Measurements from ENCODE around the gene C16orf74.
A peak's percentile ranks its signal among the peaks of the same experiment; 100 is the strongest.

Gene C16orf74

DNA sequence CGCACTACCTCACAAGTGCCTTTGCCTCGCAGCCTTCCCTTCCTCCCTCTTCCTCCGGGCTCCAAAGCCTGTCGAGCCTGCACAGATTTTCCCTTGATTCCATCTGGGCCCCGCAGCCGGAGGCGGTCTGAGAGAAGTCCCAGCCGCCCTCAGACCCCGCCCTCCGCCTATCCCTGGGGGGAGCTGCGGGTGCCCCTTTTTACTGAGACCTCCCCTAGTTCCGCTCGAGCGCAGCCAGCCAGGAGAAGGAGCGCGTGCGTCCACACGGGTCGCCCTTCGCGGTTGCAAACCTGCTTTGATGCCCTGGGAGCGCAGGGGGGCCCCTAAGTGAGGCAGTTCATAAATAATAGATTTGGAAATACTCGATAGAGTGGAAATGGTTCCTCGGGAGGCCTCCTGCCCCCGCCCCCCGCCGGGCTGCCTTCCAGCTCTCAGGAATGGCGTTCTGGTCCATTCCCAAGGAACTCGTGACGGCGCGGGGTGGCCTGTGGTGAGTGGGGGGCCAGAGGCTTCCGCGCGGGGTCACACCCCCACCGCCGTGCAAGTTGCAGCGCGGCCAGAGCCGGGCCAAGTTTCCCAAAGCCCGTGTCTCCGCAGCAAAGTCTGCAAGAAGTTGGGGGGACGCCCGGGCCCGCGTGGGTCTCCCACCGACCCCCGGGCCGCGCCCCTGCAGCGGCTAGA is 610 bp downstream of the C16orf74 start:
- no peak for DNase-seq (ENCODE audit: low read depth in 2 of 2)

DNA sequence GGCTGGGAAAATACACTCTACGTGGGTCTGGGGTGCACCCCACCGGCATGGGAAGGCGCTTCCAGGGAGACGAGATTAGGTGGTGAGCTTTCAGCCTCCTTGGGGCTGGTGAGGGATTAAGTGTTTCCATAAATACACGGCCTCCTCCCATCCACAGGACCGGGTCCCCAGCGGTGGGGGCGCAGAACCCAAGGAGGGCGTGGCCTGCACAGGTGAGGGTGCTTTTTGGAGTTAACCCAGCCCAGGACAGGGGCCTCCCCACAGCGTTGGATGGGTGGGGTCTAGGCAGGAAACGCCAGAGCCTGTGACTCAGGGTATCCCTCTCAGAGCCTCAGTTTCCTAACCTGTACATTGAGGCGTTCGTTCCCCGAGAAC is 1.1 kb downstream of the C16orf74 start:
- DNase-seq (ENCODE audit: low read depth in 2 of 2), result no peak

DNA sequence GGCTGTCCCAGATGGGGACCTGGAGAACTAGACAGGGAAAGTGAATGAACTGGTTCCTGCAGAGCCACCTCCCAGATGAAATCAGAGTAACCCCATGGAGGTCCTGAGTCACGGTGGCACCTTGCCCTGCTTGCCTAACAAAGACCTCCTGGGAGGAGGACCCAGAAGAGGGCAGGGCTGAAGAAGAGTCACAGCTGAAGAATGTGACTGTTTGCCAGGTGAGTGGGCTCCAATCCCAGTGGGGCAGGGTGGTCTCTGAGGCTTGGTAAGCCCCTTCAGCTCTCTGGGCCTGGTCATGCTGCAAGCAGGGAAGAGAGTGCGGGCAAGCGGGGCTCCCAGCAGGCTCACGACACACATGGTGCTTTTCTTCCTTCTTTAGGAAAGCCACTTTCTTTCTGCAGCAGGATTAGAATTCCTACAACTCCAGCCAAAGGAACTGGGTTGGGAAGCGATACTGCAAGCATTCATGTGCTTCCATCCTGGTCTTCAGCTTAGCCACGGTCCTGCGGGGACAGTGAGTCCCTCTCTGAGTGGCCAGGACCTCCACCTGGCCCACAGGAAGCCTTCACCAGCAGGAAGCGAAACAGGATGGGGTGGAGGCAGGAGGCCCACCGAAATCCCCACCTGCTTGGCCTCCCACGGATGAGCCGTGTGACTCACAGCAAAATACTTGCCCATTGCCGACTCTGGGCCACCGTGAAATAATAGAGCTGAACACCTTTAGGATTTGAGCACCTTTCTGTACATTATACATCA is 4.3 kb downstream of the C16orf74 start:
- no peak for DNase-seq (ENCODE audit: low read depth in 2 of 2)

DNA sequence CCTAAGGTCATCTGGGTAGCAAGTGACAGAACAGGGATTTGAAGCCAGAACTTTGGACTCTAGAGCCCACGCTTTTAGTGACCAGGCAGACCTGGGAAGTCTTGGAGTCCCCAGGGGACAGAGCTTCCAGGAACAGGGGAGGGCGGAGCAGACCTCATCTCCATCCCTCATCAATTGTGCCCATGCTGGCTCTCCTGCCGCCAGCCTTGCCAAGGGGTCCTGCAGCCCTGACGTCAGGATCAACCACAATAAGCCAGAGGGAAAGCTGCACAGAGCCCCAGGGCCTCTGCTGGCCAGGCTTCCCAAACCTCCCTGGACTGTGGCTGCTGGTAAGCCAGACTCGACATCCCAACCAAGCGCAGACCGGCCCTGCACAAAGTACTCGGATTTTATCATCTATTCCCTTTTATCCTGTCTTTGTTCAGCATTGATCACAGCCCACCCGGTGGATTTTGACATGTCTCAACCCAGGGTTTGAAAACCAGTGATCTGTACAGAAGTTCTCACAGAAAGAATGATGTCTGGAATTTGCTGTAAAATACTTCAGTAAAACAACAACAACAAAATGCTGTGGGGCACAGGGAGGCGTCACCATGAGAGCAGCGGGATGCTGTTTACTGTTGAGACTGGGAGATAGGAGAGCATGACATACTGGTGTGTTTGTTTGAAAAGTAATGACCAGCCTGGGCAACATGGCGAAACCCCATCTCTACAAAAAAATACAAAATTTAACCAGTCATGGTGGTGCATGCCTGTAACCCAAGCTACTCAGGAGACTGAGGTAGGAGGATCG is 11.8 kb downstream of the C16orf74 start:
- no peak for DNase-seq (ENCODE audit: low read depth in 2 of 2)

DNA sequence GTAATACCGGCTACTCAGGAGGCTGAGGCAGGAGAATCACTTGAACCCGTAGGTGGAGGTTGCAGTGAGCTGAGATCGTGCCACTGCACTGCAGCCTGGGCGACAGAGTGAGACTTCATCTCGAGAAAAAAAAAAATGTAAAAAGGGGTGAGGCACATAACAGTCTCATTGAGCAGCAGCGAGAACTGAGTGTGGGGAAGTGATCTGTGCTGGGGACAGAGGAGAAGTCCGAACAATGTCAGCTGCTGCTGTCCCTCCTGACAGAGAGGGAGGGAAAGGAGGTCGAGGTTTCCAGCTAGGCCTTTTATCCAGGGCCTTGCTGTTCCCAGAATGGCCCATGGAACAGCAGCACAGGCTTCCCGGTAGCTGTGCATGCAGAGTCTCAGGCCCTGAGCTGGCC is 14.0 kb downstream of the C16orf74 start:
- DNase-seq (ENCODE audit: low read depth in 2 of 2), result no peak

DNA sequence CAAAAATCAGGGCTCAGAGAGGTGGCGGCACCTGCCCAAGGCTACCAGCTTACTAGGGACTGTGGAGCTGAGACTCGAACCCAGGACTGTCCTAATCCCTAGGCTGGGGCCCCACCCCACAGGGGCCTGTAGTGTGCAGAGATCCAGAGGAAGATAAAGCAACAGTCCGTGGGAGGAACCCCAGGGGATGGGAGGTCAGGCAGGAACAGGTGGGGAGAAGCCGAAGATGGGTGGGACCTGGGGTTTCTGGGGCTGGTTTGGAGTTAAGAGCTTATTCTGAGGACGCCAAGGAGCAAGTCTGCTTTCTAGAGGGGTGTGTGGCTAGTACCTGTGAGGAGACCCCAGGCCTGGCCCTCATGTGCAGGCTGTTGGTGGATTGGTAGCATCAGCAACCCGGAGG is 14.9 kb downstream of the C16orf74 start:
- no peak for DNase-seq (ENCODE audit: low read depth in 2 of 2)

DNA sequence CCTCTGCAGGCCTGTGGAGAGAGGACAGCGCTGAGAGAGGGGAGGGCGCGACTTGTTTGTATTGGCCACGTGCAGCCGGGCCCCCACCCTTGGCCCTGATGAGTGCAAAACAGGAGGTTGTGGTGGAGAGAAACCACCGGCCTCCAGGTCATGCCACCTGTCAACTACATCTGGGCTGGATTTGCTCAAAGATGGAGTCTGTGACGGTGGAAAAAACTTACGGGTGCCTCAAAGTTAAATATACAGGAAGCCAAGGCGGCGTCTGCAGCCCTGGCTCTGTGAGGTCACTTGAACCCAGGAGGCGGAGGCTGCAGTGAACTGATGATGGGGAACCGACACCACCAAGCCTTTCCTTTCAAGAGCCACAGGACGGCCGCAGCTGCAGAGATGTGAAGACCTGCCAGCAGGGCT is 15.7 kb downstream of the C16orf74 start:
- DNase-seq (ENCODE audit: low read depth in 2 of 2), result peak; percentile 9 to 13

DNA sequence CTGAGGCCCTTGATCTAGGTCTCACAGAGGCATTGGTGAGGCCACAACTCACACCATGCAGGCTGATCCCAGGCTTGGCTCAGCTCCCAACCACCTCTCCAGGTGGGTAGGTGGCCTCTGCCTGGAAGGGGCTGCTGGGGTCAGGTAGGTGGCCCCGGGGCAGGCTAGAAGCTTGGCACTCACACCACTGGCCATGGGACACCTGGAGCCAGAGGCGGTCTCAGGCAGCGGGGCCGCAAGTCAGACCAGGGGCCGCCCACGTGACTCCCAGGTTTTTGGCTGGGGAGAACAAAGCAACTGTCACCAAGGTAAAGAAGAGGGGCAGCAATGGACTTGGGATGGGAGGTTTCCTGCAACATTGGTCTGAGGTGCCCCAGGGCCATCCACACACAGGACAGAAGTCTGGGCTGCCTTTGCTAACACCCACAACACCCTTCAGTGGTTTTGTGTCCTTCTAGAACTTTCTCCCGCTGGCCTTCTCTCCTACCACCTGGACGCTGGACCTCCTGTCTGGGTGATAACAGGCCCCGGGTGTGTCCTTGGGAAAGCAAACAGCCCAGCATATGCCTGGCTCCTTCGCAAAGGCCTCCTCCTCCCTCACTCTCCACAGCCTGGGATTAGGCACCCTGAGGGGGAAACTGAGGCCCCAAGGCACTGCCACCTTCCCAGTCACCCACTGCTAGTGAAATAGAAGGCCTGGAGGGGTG is 16.4 kb downstream of the C16orf74 start:
- DNase-seq (ENCODE audit: low read depth in 2 of 2), result no peak

DNA sequence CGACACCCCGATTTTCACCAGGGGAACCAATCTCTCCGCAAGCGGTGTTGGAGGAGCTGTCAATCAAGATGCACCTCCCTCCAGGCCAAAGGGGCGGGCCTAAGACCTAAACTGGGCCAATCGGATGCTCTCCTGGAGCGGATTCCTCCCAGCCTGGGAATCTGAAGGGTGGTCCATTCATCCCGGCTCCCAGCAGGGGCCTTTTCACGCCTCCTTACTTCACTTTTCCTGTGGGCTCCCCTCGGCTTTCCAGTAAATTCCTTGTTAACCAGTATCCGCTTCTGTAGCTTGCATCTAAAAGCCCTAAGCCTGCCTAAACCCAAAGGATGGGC is 17.1 kb downstream of the C16orf74 start:
- no peak for DNase-seq (ENCODE audit: low read depth in 2 of 2)

DNA sequence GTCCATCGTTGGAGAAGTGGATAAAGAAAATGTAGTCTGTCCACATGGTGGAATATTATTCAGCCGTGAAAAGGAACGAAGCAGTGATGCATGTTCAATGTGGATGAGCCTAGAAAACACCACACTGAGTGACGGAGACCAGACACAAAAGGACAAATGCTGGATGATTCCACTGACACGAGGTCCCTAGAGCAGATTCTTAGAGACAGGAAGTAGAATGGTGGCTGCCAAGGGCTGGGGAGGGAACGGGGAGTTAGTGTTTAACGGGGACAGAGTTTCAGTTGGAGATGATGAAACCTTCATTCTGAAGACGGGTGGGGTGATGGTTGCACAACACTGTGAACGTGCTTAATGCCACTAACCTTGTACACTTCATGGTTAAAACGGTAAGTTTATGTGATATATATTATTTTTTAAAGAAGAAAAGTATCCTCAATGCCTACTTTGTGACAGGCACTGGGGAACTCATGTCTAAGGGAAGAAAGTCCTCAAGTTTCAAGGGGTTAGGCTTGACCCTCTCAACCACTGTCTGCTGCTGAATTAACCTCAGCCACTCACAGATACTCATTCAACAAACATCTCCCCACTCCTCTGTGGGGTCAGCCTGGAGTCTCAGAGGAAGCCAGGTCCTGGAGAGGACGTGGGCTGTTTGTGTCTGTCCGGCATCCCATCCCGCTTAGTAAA is 17.6 kb downstream of the C16orf74 start:
- DNase-seq (ENCODE audit: low read depth in 2 of 2), result no peak

DNA sequence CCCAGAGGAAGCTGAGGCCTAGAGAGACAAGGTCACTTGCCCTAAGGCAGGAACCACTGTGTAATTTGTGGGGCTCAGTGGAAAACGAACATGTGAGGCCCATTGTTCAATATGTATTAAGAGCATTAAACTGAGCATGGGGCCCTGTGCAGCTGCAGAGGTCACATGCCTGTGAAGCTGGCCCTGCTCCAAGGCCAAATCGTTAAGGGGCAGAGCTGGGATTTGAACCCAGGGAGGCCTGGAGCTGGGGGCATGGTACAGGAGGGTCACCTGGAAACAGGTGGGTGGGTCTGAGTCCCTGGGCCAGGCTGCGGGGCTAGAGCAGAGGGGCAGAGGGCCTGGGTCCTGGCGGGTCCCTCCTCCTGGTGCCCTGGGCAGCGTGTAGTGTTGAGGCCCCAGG is 19.7 kb downstream of the C16orf74 start:
- no peak for DNase-seq (ENCODE audit: low read depth in 2 of 2)

DNA sequence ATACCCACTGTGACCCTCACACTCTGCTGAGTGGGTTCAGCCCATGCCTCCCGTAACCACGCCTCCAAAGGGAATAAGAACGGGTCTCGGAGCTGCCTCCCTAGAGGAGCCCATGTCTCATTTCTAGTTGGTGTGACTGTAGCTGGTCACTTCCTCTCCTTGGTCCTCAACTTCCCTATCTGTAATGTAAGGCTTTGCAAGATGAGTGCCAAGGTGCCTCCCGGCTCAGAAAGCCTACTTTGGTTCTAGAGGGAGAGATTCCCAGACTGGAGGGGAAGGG is 20.8 kb downstream of the C16orf74 start:
- no peak for DNase-seq (ENCODE audit: low read depth in 2 of 2)

DNA sequence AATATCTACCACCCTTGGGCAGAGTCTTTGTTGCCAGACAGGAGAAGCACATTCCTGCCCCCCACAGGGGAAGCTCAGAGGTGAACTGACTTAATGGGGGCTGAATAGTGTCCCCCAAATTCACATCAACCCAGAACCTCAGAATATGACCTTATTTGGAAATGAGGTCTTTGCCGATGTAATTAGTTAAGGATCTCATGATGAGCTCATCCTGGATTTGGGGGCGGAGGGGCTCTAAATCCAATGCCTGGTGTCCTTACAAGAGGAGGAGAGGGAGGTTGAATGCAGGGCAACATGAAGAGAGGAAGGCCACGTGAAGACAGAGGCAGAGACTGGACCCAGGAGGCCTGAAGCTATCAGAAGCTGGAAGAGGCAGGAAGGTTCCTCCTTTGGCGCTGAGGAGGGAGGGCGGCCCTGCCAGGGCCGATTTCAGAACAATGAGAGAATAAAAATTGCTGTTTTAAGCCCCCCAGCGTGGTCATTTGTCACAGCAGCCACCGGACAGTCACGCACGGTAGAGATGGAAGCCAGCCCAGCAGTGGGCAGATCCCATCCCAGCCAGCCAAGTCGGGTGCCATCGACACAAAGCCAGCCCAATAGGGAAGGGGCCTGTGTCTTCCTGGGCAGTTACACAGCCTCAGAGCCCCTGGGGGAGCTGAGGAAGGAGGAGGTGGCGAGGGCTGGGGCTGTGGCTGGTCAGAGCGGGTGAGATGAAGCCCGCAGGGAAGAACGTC is 21.3 kb downstream of the C16orf74 start:
- DNase-seq (ENCODE audit: low read depth in 2 of 2), result no peak

DNA sequence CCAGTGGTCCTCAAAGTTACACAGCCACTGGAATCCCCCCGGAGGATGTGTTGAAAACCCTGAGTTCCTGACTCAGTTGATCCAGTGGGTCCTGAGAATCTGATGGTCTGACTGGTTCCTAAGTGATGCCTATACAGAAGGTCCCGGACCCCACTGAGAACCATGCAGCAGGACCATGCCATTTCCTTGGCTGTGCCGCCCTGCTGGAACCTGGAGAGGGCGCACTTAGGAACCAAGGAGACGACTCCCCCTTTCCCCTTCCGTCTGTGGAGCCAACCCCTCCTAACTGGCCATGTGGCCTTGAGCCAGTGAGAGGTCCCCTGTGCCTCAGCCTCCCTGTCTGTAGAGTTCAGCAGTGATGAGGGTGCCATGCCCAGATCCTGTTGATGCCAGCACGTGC is 22.0 kb downstream of the C16orf74 start:
- no peak for DNase-seq (ENCODE audit: low read depth in 2 of 2)

DNA sequence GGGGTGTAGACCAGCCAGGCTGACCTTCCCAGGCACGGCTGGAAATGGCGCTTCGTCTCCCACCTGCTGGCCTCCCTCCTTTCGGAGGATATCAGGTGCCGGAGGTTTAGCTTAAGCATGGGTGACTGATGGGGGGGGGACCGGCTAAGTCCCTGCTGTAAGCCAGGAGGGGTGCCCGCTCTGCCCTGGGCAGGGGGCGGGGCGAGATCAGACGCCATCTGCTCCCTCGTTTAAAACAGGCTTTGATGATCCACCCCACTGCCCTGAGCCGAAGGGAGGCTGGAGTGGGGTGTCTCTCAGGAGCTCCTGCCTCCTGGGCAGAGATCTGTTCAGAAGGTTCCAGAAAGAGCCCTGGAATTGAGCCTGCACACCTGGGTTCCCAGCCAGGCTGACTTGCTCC is 26.0 kb downstream of the C16orf74 start:
- DNase-seq (ENCODE audit: low read depth in 2 of 2), result no peak

DNA sequence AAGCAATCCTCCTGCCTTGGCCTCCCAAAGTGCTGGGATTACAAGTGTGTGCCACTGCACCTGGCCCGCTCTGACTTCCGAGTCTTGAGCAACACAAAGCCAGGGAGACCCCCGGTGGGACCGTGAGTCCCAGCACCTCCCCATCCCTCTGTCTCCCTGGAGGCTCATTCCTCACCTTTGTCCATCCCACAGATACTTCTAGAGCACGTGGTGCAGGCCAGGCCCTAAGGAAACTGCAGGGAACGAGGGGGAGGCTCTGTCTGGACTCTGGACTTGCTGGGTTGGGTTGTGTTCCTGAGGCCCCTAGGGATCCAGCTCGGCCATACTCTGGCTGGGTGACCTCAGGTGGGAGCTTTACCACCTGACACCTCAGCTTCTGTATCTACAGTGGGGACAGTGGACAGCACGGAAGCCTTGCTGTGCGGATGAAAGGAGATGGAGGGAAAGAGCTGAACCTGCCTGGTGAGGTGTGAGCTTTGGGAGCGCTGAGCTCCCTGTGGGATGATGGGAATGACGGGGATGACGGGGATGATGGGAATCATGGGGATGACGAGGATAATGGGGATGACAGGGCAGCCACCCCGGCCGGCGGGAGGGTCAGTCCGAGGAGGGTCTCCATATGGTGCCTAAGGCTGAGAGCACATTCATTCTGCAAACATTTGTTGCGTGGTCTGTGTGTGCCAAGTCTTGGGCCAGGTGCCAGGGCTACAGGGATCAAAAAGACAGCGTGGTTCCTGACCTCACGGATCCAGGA is 26.6 kb downstream of the C16orf74 start:
- DNase-seq (ENCODE audit: low read depth in 2 of 2), result no peak

DNA sequence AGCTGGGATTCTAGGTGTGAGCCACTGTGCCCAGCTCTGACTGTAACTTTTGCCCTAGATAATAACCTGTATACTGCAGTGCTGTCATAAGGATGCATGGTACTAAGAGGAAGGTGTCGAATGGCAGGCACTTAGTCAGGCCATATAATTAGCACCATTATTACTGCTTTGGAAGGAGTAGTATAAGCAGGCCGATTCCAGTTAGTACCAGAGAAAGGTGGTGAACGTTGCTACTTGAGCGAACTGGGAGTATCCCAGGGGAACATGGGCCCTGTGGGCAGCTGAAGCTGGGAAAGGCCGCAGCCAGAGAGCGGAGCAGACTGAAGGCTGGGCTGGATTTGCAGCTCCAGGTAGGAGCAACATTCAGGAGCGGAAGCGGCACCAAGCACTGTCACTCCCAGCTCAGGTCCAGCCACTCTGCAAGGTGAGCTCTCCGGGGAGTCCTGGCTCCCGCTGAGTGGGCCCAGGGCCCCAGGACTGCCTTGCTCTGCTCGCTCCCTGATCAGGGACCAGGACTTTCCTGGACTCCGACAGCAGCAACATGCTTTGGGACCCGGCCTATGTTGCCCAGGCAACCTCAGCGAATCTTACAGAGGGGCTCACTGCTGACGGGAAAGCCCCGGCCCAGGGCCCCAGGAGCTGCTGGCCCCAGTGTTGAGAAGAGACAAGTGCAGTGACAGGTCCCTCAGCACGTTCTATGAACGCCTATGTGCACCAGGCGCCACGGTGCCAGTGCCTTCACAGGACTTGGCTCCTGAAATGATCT is 28.6 kb downstream of the C16orf74 start:
- DNase-seq (ENCODE audit: low read depth in 2 of 2), result no peak

DNA sequence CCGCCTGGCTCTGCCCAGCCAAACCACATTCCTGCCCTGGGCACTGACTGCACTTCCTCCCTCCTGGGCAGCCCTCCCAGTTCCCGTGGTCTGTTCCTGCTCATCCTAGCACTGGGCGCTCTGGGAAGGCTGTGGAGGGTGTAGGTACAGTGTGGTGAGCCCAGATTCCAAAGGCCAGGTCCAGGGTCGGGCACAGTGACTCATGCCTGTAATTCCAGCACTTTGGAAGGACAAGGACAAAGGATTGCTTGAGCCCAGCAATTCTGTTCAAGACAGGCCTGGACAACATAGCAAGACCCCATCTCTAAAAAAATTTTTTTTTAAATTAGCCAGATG is 30.6 kb downstream of the C16orf74 start:
- DNase-seq (ENCODE audit: low read depth in 2 of 2), result no peak

DNA sequence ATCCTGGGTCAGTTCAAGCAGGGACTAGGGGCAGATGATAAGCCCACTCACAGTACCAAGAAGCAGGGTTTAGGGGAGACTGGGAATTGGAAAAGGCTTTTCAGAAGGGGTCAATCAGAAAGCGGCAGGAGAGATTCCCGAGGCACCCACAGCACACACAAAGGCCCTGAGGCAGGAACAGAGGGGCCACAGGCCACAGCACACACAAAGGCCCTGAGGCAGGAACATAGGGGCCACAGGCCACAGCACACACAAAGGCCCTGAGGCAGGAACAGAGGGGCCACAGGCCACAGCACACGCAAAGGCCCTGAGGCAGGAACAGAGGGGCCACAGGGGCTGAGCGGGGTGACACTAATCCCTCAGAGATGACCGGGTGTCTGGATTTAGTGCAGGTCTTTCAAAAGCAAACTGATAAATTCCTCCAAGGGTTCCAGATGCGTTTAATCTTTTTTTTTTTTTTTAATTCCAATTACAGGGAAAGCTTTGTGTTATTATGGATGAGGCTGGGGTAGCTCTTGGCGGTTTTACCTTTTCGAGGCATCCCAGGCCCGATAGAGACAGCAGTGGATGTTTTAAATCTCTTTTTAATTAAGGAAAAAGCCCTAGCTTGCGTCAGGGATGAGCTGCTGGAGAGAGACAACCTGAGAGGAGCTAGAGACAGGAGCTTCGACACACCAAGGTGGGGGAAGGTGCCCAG is 31.1 kb downstream of the C16orf74 start:
- DNase-seq (ENCODE audit: low read depth in 2 of 2), result no peak

All from stimulated activated CD8-positive, alpha-beta memory T cell treated with anti-CD3 and anti-CD28 coated beads, Interleukin-7, amount 100 ng/mL, for 1 hour (primary cell).